KMS-11 (cell line): ENCODE measurements around the gene CXCL9.

ENCODE experiments used
- H2AFZ ChIP-seq: fragments of 200-600 bp; sonication (generic); 2 replicates; pipeline ENCODE4 v1.6.1; 2016; ENCODE audit warnings: antibody characterized with exemption, mixed run types, low read depth
- H3K27ac ChIP-seq: fragments of 200-600 bp; sonication (generic); 2 replicates; pipeline ENCODE4 v1.6.1; 2016; ENCODE audit warnings: mild to moderate bottlenecking, mixed run types
- H3K27me3 ChIP-seq: fragments of 200-600 bp; sonication (generic); 2 replicates; pipeline ENCODE4 v1.6.1; 2017; ENCODE audit warnings: mild to moderate bottlenecking, low read depth, mixed run types, moderate library complexity; ENCODE audit not compliant: insufficient read depth
- H3K36me3 ChIP-seq: fragments of 200-600 bp; sonication (generic); 2 replicates; pipeline ENCODE4 v1.6.1; 2017; ENCODE audit warnings: mild to moderate bottlenecking, mixed run types; ENCODE audit not compliant: insufficient read depth
- H3K4me1 ChIP-seq: fragments of 200-600 bp; sonication (generic); 2 replicates; pipeline ENCODE4 v1.6.1; 2016; ENCODE audit warnings: mild to moderate bottlenecking, low read depth, mixed run types; ENCODE audit not compliant: poor library complexity, severe bottlenecking
- H3K4me2 ChIP-seq: fragments of 200-600 bp; sonication (generic); 2 replicates; pipeline ENCODE4 v1.7.0; 2016; ENCODE audit warnings: mild to moderate bottlenecking, mixed run types
- H3K4me3 ChIP-seq: fragments of 200-600 bp; sonication (generic); IDR thresholded peaks from 2 replicates; pipeline ENCODE4 v1.6.1; 2017; ENCODE audit warnings: low read depth, low read length, mixed read lengths; ENCODE audit not compliant: insufficient read depth
- H3K79me2 ChIP-seq: fragments of 200-600 bp; sonication (generic); 2 replicates; pipeline ENCODE4 v1.6.1; 2016; ENCODE audit warnings: low read depth, mixed run types; ENCODE audit not compliant: insufficient read depth
- H3K9ac ChIP-seq: fragments of 200-600 bp; sonication (generic); 2 replicates; pipeline ENCODE4 v1.6.1; 2016; ENCODE audit warnings: mild to moderate bottlenecking, mixed run types
- H4K20me1 ChIP-seq: fragments of 200-600 bp; sonication (generic); 2 replicates; pipeline ENCODE4 v1.6.1; 2016; ENCODE audit warnings: mild to moderate bottlenecking, mixed run types; ENCODE audit not compliant: insufficient read depth
- TF ChIP-seq, protein P1 (sequence below): fragments of 200-600 bp; sonication (generic); conservative IDR thresholded peaks from 2 replicates; pipeline ENCODE4 v1.6.1; 2017; ENCODE audit warnings: low read depth, mild to moderate bottlenecking, antibody characterized with exemption, low read length, moderate library complexity, mixed read lengths

CXCL9 gene

DNA sequence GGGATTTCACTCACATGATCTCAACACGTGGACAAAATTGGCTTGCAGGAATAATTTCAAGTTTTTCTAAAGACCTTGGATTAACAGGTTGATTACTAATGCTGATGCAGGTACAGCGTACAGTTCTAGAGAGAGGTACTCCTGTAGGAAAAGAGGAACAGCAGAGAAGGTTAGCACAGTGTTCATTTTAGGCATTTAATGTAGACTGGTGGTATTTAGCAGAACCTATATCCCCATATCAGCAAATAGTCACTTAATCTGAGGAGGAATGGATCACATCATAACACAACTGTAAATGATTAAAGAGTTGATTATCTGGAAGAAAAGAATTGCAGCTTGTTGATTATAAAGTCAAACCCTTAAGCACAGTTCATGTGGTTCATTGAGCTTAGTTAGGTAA, 15.4 kb upstream of the CXCL9 start:
- Histone ChIP-seq H3K4me2 (peak overlapping the region; percentile 43), H2AFZ (no peak overlapping the region), H3K9ac (no peak overlapping the region), H3K27ac (no peak overlapping the region), H3K79me2 (no peaks in the 10 kb centered on the region), H3K27me3 (no peaks in the 10 kb centered on the region), H3K4me1 (peaks cover 29% of the 10 kb centered on the region), H3K36me3 (no peaks in the 10 kb centered on the region), H4K20me1 (no peaks in the 10 kb centered on the region), H3K4me3 (no peak overlapping the region)
- TF ChIP-seq, protein P1, sequence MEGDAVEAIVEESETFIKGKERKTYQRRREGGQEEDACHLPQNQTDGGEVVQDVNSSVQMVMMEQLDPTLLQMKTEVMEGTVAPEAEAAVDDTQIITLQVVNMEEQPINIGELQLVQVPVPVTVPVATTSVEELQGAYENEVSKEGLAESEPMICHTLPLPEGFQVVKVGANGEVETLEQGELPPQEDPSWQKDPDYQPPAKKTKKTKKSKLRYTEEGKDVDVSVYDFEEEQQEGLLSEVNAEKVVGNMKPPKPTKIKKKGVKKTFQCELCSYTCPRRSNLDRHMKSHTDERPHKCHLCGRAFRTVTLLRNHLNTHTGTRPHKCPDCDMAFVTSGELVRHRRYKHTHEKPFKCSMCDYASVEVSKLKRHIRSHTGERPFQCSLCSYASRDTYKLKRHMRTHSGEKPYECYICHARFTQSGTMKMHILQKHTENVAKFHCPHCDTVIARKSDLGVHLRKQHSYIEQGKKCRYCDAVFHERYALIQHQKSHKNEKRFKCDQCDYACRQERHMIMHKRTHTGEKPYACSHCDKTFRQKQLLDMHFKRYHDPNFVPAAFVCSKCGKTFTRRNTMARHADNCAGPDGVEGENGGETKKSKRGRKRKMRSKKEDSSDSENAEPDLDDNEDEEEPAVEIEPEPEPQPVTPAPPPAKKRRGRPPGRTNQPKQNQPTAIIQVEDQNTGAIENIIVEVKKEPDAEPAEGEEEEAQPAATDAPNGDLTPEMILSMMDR = no peak

DNA sequence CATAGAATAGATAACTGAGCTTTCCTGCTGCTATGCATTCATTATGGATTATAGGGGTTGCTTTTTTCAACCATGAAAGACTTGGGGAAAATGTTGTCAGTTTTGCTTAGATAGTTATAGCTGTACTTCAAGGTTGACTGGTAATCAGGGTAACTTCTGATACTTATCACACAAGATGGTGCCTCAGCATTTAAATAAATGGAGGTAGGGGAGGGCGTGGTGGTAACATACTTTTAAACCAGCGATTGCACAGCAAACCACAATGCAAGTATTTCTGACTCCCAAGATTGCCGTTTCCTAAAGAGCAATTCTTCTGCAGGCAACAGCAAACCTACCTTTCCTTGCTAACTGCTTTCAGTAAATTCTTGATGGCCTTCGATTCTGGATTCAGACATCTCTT, 14.7 kb upstream of the CXCL9 start:
- H3K4me2 ChIP-seq = no peak overlapping the region

DNA sequence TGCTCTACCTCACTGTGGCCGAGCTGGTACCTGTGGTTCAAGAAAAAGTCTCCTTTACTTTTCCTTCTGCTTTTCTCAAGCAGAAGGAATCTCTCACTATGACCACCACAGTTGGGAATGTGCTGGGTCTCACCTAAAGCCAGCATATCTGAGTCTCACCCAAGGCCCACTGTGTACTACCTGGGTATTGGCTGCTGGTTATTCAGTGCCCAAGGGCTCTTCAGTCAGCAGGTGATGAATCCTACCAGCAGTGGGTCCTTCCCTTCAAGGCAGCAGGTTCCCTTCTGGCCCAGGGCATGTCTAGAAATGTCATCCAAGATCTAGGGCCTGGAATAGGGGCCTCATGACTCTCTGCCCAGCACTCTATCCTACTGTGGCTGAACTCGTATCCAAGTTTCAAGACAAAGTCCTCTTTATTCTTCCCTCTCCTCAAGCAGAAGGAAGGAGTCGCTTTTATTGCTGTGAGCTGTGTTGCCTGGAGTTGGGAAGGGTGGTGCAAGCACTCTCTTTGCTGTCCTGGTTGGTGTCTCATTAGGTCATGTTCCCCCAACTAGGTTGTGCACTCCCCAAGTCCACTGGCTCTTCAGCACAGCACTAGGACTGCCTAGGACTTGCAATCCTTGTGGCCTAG, 9.9 kb upstream of the CXCL9 start:
- H3K27ac ChIP-seq = peak overlapping the region; percentile 87

More for the DNA sequence above, 14.7 kb upstream of the CXCL9 start:
- H4K20me1 ChIP-seq = no peaks in the 10 kb centered on the region
- TF ChIP-seq, protein P1 = no peak
- no peaks in the 10 kb centered on the region for H3K36me3 ChIP-seq
- H2AFZ ChIP-seq = no peak overlapping the region
- no peak overlapping the region for H3K4me3 ChIP-seq
- H3K79me2 ChIP-seq = no peaks in the 10 kb centered on the region
- H3K27ac ChIP-seq = no peak overlapping the region
- peaks cover 32% of the 10 kb centered on the region for H3K4me1 ChIP-seq
- no peaks in the 10 kb centered on the region for H3K27me3 ChIP-seq
- no peak overlapping the region for H3K9ac ChIP-seq

DNA sequence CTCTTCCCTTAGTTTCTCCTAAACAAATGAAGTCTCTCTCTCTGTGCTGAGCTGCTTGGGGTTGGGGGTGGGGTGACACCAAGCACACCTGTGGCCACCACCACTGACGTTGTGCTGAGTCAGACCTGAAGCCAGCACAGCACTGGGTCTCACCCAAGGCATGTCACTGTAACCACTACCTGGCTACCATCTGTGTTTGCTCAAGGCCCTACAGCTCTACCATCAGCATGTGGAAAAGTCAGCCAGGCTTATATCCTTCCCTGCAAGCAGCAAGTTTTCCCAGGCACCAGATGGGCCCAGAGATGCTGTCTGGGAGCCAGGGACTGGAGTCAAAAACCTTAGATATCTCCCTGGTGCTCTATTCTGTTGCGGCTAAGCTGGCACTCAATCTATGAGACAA, 9.1 kb upstream of the CXCL9 start:
- Histone ChIP-seq H3K36me3 (no peaks in the 10 kb centered on the region), H3K4me2 (peak overlapping the region; percentile 49), H3K27ac (peak overlapping the region; percentile 87), H3K79me2 (no peaks in the 10 kb centered on the region), H2AFZ (peak overlapping the region; percentile 50; the same call in 1 of the 2 replicates), H3K4me3 (no peak overlapping the region), H4K20me1 (no peaks in the 10 kb centered on the region), H3K27me3 (no peaks in the 10 kb centered on the region), H3K4me1 (peaks cover 64% of the 10 kb centered on the region), H3K9ac (peak overlapping the region; percentile 49; the same call in 1 of the 2 replicates)
- TF ChIP-seq, protein P1 = no peak

More for the DNA sequence above, 9.9 kb upstream of the CXCL9 start:
- Histone ChIP-seq H3K27me3 (no peaks in the 10 kb centered on the region), H3K4me3 (no peak overlapping the region), H3K9ac (peak overlapping the region; percentile 49; the same call in 1 of the 2 replicates), H4K20me1 (no peaks in the 10 kb centered on the region), H3K36me3 (no peaks in the 10 kb centered on the region), H3K79me2 (no peaks in the 10 kb centered on the region), H3K4me1 (peaks cover 57% of the 10 kb centered on the region), H3K4me2 (peak overlapping the region; percentile 49), H2AFZ (peak overlapping the region; percentile 50; the same call in 1 of the 2 replicates)
- TF ChIP-seq, protein P1 = no peak
